Psoas muscle (tissue), 8 donors: ENCODE results near the gene PRKCH. TPM values are rescaled to one million over a fixed set of nuclear protein-coding genes. Genes with fewer than 3 reads are reported as not detected.

ENCODE experiments used
- ATAC-seq, 4 donors: fragments of 200-7000 bp; cut with Tn5 transposase; one replicate each; pipeline ENCODE4 v1.9.1; 2020; ENCODE audit warnings: moderate library complexity in 3 of 4, mild to moderate bottlenecking in 2 of 4
- DNase-seq, 2 donors: peaks; one replicate each; pipeline ENCODE4 v3.0.0-alpha.2; 2020
- H3K27ac ChIP-seq: fragments of 200-600 bp; one replicate; pipeline ENCODE4 v1.8.0; 2022
- H3K27me3 ChIP-seq, 3 donors: fragments of 200-600 bp in 1 of 3; one replicate each; pipeline versions ENCODE4 v1.6.1 to v1.8.0; 2013 to 2022; ENCODE audit warnings: low read length in 2 of 3, mild to moderate bottlenecking in 2 of 3, moderate library complexity in 1 of 3; ENCODE audit not compliant: insufficient read depth in 3 of 3
- H3K36me3 ChIP-seq, 2 donors: fragments of 200-600 bp in 1 of 2; one replicate each; pipeline versions ENCODE4 v1.6.1 to v1.8.0; 2013 to 2022; ENCODE audit warnings: low read depth in 1 of 2, mild to moderate bottlenecking in 1 of 2, moderate library complexity in 1 of 2; ENCODE audit not compliant: insufficient read depth in 1 of 2
- H3K4me1 ChIP-seq: fragments of 200-600 bp; one replicate; pipeline ENCODE4 v1.8.0; 2022
- H3K4me3 ChIP-seq: fragments of 200-600 bp; one replicate; pipeline ENCODE4 v1.8.0; 2022; ENCODE audit warnings: mild to moderate bottlenecking
- H3K9me3 ChIP-seq: fragments of 200-600 bp; one replicate; pipeline ENCODE4 v1.8.0; 2022
- CTCF ChIP-seq: fragments of 200-600 bp; IDR thresholded peaks from one replicate; pipeline ENCODE4 v1.8.0; 2022; ENCODE audit warnings: antibody characterized with exemption
- WGBS, 3 donors: extraction: QIAGEN DNeasy Blood & Tissue Kit; methylation state at CpG; one replicate each; pipeline versions ENCODE4 v1.1.6 to v1.1.7; 2013; 5-methylcytosine and 5-hydroxymethylcytosine counted together
- intact Hi-C, 2 donors: fragments of 100-400 bp; cut with DNase I; formaldehyde crosslinking; loops; one replicate each; pipeline versions ENCODE4 v1.11.0 to v1.14.2; 2022
- polyA plus RNA-seq, 3 donors: library from polyadenylated mRNA; stranded (reverse); fragments of 200-250 nt; gene quantifications; one replicate each; pipeline ENCODE4 v1.2.3, GENCODE V29; 2013
- total RNA-seq, 4 donors: library from RNA; stranded (reverse); fragmentation: NEBNext Ultra II Directional in 2 of 4; extraction: Animal tissue kit (Norgen Biotek cat#: 25700) in 2 of 4; gene quantifications; one replicate each; pipeline versions ENCODE4 v1.2.1 to v1.2.4, GENCODE V29; 2021 to 2023
- donor health status: healthy with polysubstance abuse.
- donor health status: DM: no; HTN: no; CAD: no; lungs with moderate emphysema.
- donor health status: Bipolar disorder and iron deficiency.
- donor health status: healthy.
- donor health status: DM: yes; HTN: yes; CAD: no.
- donor health status: DM: no; HTN: no; CAD: no.
- donor health status: DM: no; HTN: no; CAD: no.
- donor health status: DM: yes; HTN: yes; CAD: no.

The PRKCH gene
- total and polyA plus RNA-seq, 7 donors = 5.9 to 17.9 (median 11.1) TPM

DNA sequence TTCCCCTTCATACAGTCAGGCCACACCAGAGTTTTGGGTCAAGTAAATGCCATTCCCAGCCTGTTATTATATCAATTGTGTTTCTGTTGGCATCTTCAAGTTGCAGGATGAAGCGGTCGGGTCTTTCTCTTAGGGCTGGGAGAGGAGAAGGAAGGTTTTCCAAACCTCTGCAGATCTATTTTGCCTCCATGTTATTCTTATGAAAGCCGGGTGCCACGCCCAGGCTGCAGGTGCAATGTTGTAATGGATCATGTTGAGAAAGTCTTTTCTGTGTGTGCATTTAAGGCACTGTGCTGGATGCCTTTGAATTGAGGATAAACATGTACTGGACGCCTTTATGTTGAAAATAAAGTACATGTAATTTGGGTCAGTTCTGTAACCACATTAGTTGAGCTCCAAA lies 209.5 kb downstream of the PRKCH start:
- H3K4me3 ChIP-seq = no peak overlapping the region
- no peak overlapping the region for H3K27ac ChIP-seq
- intact Hi-C loops = no loop called here
- ATAC-seq (no peak), DNase-seq (no peak)
- 92 to 93% (median 93%) methylated on average over 5 of the region's 5 CpGs for WGBS, 3 donors
- no peaks in the 10 kb centered on the region for H3K36me3 ChIP-seq
- H3K27me3 ChIP-seq = no peaks in the 10 kb centered on the region
- H3K9me3 ChIP-seq = no peaks in the 10 kb centered on the region
- peaks cover 13% of the 10 kb centered on the region for H3K4me1 ChIP-seq
- no peak for TF ChIP-seq CTCF

GRCh38 chr14:61531465-61532122 lies 210.2 kb downstream of the PRKCH start:
- Histone ChIP-seq H3K36me3 (no peaks in the 10 kb centered on the region), H3K4me3 (no peak overlapping the region), H3K27me3 (no peaks in the 10 kb centered on the region), H3K4me1 (peaks cover 6% of the 10 kb centered on the region), H3K27ac (no peak overlapping the region), H3K9me3 (no peaks in the 10 kb centered on the region)
- ATAC-seq = no peak
- TF ChIP-seq CTCF = no peak
- WGBS, 3 donors = 62 to 65% (median 64%) methylated on average over 5 of the region's 5 CpGs
- intact Hi-C loops = no loop called here
- DNase-seq = no peak

DNA sequence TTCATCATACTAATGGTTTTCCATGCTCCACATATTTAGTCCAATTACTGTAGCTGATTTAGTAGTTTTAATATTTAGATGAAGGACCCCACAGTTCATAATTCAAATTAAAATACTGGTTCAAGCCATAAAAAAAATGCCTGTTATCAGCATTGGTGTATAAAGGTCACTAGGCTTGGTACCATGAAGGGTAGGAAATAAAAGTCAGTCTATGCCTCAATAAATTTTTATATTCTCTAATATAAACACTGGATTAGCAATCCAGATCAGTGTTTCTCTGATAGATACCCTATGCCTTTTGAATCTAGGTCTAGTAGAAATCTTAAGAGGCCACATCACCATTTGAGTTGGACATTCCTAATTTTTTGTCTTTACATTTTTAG lies 210.7 kb downstream of the PRKCH start:
- DNase-seq = no peak
- no peak overlapping the region for H3K4me3 ChIP-seq
- H3K27ac ChIP-seq = no peak overlapping the region
- H3K9me3 ChIP-seq = no peaks in the 10 kb centered on the region
- H3K27me3 ChIP-seq = no peaks in the 10 kb centered on the region
- H3K36me3 ChIP-seq = no peaks in the 10 kb centered on the region
- ATAC-seq = no peak
- TF ChIP-seq CTCF = no peak
- intact Hi-C loops = no loop called here
- H3K4me1 ChIP-seq = peaks cover 2% of the 10 kb centered on the region

GRCh38 chr14:61532763-61533162 lies 211.4 kb downstream of the PRKCH start:
- Histone ChIP-seq H3K36me3 (no peaks in the 10 kb centered on the region), H3K27me3 (no peaks in the 10 kb centered on the region), H3K9me3 (no peaks in the 10 kb centered on the region), H3K4me1 (peaks cover 8% of the 10 kb centered on the region), H3K27ac (no peak overlapping the region), H3K4me3 (no peak overlapping the region)
- 54 to 71% (median 68%) methylated on average over 6 of the region's 6 CpGs for WGBS, 3 donors
- no peak for ATAC-seq
- no peak for DNase-seq
- TF ChIP-seq CTCF = no peak
- intact Hi-C loops = no loop called here
